Kidney epithelial cell (primary cell): ENCODE measurements around the gene HOXB5. TPM values are rescaled to one million over a fixed set of nuclear protein-coding genes. Genes with fewer than 3 reads are reported as not detected.

Source experiments
- DNase-seq: peaks from one replicate; pipeline ENCODE4 v3.0.0-alpha.2; 2010; ENCODE audit warnings: low read depth
- H3K27me3 ChIP-seq: 2 replicates; pipeline ENCODE4 v1.6.0; 2011; ENCODE audit warnings: low read length; ENCODE audit not compliant: control insufficient read depth, insufficient read depth
- H3K36me3 ChIP-seq: 2 replicates; pipeline ENCODE4 v1.5.1; 2011; ENCODE audit warnings: low read length; ENCODE audit not compliant: control insufficient read depth, insufficient read depth
- H3K4me3 ChIP-seq: 2 replicates; pipeline ENCODE4 v1.5.1; 2011; ENCODE audit warnings: low read depth, mild to moderate bottlenecking, control low read depth, low read length
- CTCF ChIP-seq: IDR thresholded peaks from 2 replicates; pipeline ENCODE4 v1.5.1; 2011; ENCODE audit warnings: mild to moderate bottlenecking, moderate library complexity, low read length, control low read depth, inconsistent platforms; ENCODE audit not compliant: insufficient read depth, poor library complexity, severe bottlenecking
- total RNA-seq: library from RNA; depleted of rRNA; stranded (reverse); fragments of >200 nt; gene quantifications from 2 replicates; pipeline ENCODE4 v1.2.3, GENCODE V29; 2015

The HOXB5 gene
- total RNA-seq, 1 donor from 2014 or later = 3.6 TPM

- peak overlapping the region; percentile 92 for H3K4me3 ChIP-seq
- no peaks in the 10 kb centered on the region for H3K36me3 ChIP-seq
- TF ChIP-seq CTCF = no peak
- H3K27me3 ChIP-seq = no peaks in the 10 kb centered on the region
- no peak for DNase-seq
Measured at GRCh38 chr17:48601207-48601538, 7.6 kb upstream of the HOXB5 start.

- Histone ChIP-seq H3K36me3 (no peaks in the 10 kb centered on the region), H3K27me3 (no peaks in the 10 kb centered on the region), H3K4me3 (peak overlapping the region; percentile 92)
- DNase-seq = no peak
- TF ChIP-seq CTCF = no peak
Measured at GRCh38 chr17:48600244-48601098, 6.9 kb upstream of the HOXB5 start.

- Histone ChIP-seq H3K4me3 (peak overlapping the region; percentile 92), H3K27me3 (no peaks in the 10 kb centered on the region)
- TF ChIP-seq CTCF = no peak
Measured at GRCh38 chr17:48599354-48599753, 5.8 kb upstream of the HOXB5 start.

GRCh38 chr17:48598736-48599135, 5.2 kb upstream of the HOXB5 start:
- DNase-seq = no peak
- H3K36me3 ChIP-seq = peaks cover 3% of the 10 kb centered on the region
- no peak for TF ChIP-seq CTCF
- H3K4me3 ChIP-seq = peak overlapping the region; percentile 92
- H3K27me3 ChIP-seq = no peaks in the 10 kb centered on the region

More at GRCh38 chr17:48599354-48599753, 5.8 kb upstream of the HOXB5 start:
- H3K36me3 ChIP-seq = peaks cover 3% of the 10 kb centered on the region
- no peak for DNase-seq

GRCh38 chr17:48597778-48598631, 4.4 kb upstream of the HOXB5 start:
- Histone ChIP-seq H3K36me3 (peaks cover 3% of the 10 kb centered on the region), H3K4me3 (peak overlapping the region; percentile 92), H3K27me3 (no peaks in the 10 kb centered on the region)
- no peak for TF ChIP-seq CTCF
- DNase-seq = no peak
